DMS 273 treated with DMSO at 0.1 percent for 48 hours (cell line): ENCODE measurements around the gene MIPEP.
A peak's percentile ranks its signal among the peaks of the same experiment; 100 is the strongest.
"Not testable (repeated sequence)": the region's sequence is repeated elsewhere in the genome, so short reads cannot be mapped to it uniquely, and the experiment has no call there.

Experiments
- DNase-seq: peaks from one replicate; lab custom pipeline; 2025; lab: John Stamatoyannopoulos, UW

Gene MIPEP

GRCh38 chr13:23749288-23749873, 139.8 kb downstream of the MIPEP start:
- DNase-seq = no peak

- no peak for DNase-seq
Observed at GRCh38 chr13:23748109-23748990, 140.8 kb downstream of the MIPEP start.

GRCh38 chr13:23746141-23746540, 143.1 kb downstream of the MIPEP start:
- not testable (repeated sequence) for DNase-seq

- no peak for DNase-seq
Observed at GRCh38 chr13:23744315-23744714, 144.9 kb downstream of the MIPEP start.

GRCh38 chr13:23743278-23744076, 145.7 kb downstream of the MIPEP start:
- DNase-seq = no peak

GRCh38 chr13:23741879-23742510, 147.2 kb downstream of the MIPEP start:
- no peak for DNase-seq

- no peak for DNase-seq
Observed at GRCh38 chr13:23740002-23740401, 149.2 kb downstream of the MIPEP start.

- DNase-seq = no peak
Observed at GRCh38 chr13:23739596-23739995, 149.6 kb downstream of the MIPEP start.

- no peak for DNase-seq
Observed at GRCh38 chr13:23736541-23736940, 152.7 kb downstream of the MIPEP start.

- no peak for DNase-seq
Observed at GRCh38 chr13:23735329-23735728, 153.9 kb downstream of the MIPEP start.

GRCh38 chr13:23731709-23732108, 157.5 kb downstream of the MIPEP start:
- no peak for DNase-seq

- no peak for DNase-seq
Observed at GRCh38 chr13:23730251-23730650, 158.9 kb downstream of the MIPEP start.

- DNase-seq = no peak
Observed at GRCh38 chr13:23729531-23729930, 159.7 kb downstream of the MIPEP start.

- no peak for DNase-seq
Observed at GRCh38 chr13:23728807-23729206, 160.4 kb downstream of the MIPEP start.

- DNase-seq = no peak
Observed at GRCh38 chr13:23725922-23726321, 163.3 kb downstream of the MIPEP start.

- peak; percentile 18 for DNase-seq
Observed at GRCh38 chr13:23724196-23724970, 164.8 kb downstream of the MIPEP start.

- DNase-seq = no peak
Observed at GRCh38 chr13:23723471-23723870, 165.7 kb downstream of the MIPEP start.

GRCh38 chr13:23722726-23723453, 166.3 kb downstream of the MIPEP start:
- DNase-seq = no peak

GRCh38 chr13:23718996-23719395, 170.2 kb downstream of the MIPEP start:
- no peak for DNase-seq

GRCh38 chr13:23716401-23716800, 172.8 kb downstream of the MIPEP start:
- no peak for DNase-seq

GRCh38 chr13:23715762-23716235, 173.4 kb downstream of the MIPEP start:
- DNase-seq = no peak
